GM12892 (cell line): Measurements from ENCODE around the gene SDSL.

Experiments
- POLR2A ChIP-seq: IDR thresholded peaks from 2 replicates; pipeline ENCODE4 v1.6.1; 2011; ENCODE audit warnings: low read depth, low read length, control low read depth
- POLR2AphosphoS5 ChIP-seq: IDR thresholded peaks from 2 replicates; pipeline ENCODE4 v1.6.1; 2011; ENCODE audit warnings: low read depth, low read length, control low read depth

DNA sequence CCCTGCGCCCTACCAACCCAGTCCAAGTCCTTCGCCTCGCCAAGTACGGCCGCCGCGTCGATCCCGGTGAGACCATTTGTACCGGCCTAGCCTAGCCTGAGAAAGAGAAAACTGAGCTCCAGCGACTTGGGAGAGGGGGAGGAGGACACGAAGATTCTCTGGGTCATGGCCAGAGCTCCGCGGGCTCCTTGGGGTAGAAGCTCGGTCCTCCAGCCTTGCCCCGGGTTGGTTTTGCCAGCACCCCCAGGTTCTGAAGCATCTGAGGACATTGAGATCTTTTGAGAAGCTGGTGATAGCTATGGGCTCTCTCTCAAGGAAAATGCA, 42.2 kb downstream of the SDSL start:
- TF ChIP-seq POLR2A (no peak), POLR2AphosphoS5 (no peak)
